Measurements from ENCODE around the gene ANKRD65.
"Not testable (repeated sequence)": the region's sequence is repeated elsewhere in the genome, so short reads cannot be mapped to it uniquely, and the experiment has no call there.

The ANKRD65 gene

DNA sequence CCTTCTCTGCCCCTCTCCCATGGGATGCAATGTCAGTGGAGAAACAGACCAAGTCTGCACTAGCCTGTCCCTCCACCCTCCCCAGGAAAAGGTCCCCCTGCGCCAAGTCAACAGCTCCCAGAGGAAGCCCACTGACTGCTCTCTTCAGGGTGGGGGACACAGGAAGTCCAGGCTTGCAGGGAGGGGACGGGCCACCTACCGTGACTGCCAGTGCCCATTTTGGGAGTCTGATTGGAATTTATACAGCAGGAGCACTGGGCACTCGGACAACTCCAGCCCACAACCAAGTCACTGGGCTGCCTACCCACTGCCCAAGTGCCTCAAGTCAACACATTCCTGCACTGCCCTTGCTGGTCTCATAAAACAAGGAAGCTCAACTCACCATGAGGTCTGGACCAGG, 28.1 kb downstream of the ANKRD65 start:
- DNase-seq: no peak

DNA sequence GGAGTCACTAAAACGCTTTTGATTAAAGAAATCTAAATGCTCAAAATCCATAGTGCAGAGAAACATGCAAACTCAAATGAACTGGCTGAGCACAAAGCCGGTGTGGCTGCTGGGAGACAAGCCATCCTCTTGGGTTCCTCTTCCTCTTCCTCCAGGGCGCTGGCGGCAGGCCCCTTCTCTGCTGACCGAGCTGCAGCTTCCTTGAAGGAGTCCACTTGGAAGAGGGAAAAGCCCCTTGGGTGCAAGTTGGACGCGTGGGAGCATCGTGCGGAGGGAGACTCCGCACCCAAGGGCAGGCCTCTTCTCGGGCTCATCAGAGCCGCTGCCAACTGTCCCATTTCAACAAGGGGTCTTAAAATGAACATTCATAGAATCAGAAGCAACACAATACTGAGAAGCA, 29.9 kb downstream of the ANKRD65 start:
- no peak for DNase-seq

DNA sequence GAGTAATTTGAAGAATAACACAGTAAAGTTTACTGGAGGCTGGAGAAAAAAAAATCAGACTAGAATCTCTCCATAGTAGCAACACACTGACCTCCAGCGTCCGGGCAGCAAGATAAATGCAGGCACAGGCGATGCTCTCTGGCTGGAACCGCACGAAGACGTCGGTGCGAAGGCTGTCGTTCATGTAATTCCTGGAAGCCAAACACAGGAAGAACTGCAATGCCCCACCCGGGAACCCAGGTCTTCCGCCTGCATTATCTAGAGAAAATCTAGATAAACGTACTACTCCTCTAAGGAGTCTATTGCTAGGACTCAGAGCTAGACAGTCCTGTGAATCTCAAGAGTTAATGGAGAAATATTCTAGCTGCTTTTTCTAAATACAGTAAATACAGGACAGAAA, 30.4 kb downstream of the ANKRD65 start:
- no peak for DNase-seq

DNA sequence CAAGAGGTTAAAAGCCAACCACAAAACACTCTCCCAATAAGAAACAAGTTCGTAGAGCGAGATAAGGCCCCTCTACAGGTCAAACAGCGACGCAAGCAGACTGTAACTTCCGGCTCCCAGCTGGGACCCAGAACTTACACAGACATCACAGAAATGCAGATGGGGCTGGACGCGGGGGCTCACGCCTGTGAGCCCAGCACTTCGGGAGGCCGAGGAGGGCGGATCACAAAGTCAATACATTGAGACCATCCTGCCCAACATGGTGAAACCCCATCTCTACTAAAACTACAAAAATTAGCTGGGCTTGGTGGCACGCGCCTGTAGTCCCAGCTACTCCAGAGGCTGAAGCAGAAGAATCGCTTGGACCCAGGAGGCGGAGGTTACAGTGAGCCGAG, 33.0 kb downstream of the ANKRD65 start:
- DNase-seq: no peak

DNA sequence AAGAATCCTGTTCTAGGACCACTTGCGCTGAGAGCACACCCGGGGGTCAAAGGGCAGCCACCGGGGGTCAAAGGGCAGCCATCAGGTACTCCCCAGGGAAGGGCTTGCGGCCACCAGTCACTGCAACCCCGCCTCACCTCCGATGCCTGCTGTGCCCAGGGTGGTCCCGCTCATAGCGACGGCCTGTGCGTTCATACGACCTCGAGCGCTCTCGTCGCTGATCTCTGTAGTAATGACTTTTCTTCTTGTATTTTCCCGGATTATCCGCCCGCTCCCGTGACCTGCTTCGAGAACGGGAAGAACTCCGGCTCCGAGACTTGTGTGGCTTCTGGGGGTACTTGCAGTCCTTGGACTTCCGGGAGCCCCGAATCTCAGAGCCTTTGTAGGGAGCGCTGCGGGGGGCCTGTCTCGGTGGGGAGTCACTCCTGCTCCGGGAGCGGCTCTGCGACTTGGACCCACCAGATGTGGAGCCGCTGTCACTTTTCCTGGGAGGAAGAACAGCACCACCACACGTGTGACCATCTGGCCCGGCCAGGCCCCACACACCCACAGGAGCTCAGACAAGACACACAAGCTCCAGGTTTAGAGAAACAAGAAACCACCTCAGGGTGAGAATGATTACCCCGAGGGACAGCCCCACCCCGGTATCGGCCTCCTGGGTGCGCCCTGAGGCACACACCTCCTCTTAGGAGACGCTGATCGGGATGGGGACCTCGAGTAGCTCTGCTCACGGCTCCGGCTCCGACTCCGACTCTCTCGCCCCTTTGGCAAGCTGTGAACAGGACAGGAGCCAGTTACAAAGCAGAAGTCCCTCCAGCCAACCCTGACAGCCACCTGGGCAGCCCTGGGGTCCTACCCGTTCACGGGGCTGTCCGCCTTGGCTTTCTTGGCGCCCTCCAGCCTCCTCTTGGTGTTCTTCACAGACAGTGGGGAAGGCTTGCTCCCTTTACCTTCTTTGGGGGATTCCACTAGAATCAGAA, 33.7 kb downstream of the ANKRD65 start:
- no peak for DNase-seq

DNA sequence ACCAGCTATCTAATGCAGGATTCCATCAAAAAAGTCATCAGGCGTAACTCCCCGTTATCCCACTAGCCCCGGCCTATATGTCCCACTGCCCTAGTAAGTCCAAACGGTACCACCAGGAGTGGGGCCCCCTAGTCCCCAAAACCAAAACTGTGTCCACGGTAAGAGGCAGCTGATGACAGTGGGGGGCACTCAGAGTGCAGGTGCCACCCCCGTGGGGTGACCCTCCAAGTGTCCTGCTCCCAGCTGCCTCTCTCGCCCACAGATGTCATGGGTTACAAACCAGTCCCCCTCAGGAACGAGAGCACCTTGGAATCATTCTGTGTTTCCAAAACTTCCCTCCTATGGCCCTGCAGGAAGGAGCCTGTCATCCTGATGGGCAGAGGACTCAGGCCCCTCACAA, 35.1 kb downstream of the ANKRD65 start:
- no peak for DNase-seq

DNA sequence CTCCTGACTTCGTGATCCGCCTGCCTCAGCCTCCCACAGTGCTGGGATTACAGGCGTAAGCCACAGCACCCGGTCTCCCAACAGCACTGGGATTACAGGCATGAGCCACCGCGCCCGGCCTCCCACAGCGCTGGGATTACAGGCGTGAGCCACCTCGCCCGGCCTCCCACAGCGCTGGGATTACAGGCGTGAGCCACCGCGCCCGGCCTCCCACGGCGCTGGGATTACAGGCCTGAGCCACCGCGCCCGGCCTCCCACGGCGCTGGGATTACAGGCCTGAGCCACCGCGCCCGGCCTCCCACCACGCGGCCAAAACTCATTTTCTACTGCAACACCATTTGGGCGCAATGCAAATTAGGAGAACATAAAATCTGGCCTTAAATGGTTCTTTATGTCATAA, 35.7 kb downstream of the ANKRD65 start:
- not testable (repeated sequence) for DNase-seq

DNA sequence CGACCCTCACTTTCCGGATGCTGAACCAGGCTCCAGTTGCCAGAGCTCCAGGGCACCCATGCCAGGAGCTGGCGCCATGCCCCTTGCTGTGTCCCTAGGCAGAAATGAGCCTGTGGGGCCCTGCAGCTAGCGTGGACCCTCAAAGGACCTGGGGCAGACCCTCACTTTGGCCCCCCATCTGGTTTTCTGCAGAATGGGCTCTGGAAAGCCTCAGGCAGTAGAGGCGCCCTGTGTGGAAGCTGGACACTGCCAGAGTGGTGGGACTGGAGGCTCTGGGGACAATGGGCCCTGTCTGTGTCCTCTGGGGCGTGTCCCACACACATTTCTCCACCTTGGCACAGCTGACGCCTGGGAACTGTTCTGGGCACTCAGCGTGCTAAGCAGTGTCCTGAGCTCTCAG, 39.8 kb downstream of the ANKRD65 start:
- DNase-seq: no peak

DNA sequence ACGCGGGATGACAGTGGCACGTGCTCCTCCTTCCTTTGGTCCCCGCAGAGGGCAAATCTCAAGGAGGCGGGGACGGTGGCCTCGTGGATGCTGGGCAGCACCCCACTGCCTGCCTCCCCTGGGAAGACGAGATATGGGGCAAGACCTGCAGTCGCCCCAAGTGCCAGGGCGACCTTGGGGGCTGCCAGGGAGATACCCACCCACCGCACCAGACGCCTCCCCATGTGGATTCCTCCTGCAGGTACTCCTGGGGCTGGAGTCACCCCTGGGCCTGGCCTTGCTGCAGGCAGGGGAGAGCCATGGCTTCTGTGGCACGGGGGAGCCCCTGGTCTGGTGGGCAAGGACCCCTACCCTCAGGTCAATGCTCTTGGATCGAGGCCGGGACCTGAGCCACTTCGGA, 40.2 kb downstream of the ANKRD65 start:
- no peak for DNase-seq

DNA sequence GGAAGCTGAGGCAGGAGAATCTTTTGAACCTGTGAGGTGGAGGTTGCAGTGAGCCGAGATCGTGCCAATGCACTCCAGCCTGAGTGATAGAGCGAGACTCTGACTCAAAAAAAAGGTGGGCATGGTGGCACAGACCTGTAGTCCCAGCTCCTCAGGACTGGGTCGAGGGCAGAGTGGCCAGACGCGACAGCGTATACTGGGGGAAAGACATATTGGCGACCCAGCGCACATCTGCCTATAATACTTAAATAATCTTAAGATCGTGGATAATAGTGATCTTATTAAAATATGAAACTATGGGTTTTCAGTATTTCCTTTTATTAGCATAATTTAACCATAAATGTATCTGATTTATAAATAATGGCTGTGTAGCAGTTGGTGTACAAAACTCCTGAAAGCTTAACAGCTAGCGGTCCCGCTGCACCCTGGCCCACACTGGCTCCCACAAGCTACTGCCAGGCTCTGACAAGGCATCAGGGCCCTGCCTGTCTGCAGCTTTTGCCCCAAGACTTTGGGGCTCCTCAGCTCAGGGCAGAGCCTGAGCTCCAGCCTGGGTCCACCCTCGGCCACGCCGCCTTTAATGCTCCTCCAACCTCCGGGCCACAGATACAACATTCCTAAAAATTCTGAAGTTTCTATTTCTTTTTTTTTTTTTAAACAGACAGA, 43.4 kb downstream of the ANKRD65 start:
- DNase-seq: no peak

DNA sequence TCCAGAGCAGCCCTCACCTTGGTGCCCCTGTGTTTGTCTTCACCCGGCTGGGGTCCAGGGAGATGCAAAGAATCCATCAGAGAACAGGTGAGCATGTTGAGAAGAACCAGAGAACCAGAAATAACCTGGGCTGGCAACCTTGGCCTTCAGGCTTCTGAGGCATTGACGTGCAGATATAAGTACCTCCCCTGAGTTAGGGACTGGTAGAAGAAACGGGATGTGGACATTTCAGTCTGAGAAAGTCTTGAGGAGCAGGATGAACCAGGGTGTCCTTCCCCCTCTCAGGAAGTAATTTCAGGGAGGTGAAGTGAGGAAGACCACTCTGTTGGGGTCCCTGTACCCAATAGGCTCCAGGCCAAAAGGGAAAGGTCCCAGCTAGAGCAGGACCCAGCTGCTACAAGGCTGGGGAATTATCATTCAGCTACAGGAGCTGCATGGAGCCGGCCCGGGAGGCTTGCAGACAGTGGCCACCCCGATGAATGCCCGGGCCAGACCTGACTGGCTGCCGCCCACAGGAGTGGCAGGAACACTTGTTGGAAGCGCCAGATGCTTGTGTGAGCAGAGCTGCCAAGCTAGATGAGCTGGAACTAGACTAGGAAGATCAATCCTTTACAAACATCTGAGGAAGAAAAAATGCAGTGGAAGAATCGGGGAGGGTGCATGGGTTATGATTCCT, 44.4 kb downstream of the ANKRD65 start:
- DNase-seq: no peak

DNA sequence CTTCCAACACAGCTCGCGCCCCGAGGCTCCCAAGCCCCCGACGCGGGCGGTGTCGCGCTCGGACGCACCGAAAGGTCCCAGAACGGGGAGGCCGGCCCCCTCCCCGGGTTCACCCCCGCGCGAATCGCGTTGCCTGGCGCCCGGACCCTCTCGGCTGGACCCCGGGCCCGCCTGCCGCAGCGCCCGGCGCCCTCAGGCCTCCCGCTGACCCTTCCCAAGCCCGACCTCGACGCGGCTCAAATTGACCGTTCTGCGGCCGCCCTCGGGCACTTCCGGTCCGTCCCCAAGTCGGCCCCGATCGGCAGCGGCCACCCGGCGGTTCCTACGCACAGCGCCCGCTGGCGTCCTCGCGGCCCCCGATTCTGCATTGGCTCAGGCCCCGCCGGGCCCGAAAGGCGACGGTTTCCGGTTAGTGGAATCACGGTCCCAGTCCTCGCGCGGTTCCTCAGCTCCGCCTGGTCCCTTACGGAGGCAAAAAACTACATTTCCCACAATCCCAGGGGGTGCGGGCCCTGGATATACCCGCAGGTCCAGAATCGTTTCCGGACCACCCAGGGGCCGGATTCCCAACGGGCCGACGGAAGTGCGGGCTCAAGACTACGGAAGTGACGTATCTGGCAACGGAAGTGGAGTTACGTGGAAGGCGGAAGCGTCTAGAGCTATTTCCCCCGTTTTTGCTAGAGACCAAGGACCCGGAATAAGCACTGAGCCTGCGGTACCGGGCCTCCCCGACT, 46.0 kb downstream of the ANKRD65 start, which contains the start of gene AURKAIP1:
AURKAIP1 (minus strand) TSS at position 279 of the 734 bp plus-strand sequence. CDS start 451 bp downstream, outside the sequence.
- peak; percentile 91 to 92 for DNase-seq

DNA sequence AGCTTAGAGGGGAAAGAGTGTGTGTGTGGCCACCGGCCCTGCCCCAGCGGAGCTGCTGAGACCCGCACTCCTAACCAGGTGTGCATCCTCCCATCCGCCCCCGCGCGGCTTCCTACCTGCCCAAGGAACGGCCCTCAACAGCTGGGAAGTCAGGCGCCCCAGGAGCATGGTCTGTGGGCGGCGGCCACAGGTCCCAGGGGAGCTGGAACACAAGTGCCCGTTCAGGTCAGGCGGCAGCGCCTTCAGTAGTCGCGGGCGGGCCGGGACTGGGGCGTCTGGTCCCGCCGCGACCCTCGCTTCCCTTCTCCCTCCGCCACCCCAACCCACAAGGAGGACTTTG, 46.5 kb downstream of the ANKRD65 start:
- no peak for DNase-seq

DNA sequence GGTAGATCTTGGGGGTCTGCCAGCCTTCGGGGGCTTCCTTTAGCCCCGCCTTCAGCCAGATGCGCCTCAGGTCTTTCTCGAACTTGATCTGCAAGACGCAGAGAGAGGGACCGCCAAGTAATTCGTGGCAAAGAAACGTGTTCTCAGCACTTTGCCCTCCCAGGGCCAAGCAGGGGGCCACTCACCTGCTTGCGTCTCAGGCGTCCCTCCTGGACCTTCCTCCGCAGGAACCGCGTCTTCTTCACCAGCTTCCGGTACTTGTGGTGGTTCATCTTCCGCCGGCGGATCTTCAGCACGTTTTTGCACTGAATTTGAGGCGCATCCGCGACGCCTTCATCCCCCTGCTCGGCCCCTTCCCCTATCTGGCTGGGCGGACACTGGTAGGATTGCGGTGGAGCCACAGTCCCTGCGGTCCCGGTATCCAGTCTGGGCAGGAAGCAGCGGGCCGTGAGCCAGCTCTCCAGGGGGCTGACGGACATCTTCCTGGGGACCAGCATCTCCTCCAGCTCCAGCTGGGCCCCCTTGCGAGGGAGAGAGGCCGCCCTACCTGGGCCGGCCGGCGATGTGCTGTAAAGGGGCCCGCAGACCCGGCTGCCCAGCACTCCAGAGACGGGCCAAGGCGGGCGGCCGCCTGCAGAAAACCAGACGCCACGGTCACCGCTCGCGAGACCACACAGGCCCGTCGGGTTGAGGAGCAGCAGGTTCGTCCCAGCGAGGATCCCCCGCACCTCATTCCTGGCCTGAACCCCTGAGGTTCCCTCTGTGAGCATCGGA, 47.1 kb downstream of the ANKRD65 start:
- DNase-seq: no peak

DNA sequence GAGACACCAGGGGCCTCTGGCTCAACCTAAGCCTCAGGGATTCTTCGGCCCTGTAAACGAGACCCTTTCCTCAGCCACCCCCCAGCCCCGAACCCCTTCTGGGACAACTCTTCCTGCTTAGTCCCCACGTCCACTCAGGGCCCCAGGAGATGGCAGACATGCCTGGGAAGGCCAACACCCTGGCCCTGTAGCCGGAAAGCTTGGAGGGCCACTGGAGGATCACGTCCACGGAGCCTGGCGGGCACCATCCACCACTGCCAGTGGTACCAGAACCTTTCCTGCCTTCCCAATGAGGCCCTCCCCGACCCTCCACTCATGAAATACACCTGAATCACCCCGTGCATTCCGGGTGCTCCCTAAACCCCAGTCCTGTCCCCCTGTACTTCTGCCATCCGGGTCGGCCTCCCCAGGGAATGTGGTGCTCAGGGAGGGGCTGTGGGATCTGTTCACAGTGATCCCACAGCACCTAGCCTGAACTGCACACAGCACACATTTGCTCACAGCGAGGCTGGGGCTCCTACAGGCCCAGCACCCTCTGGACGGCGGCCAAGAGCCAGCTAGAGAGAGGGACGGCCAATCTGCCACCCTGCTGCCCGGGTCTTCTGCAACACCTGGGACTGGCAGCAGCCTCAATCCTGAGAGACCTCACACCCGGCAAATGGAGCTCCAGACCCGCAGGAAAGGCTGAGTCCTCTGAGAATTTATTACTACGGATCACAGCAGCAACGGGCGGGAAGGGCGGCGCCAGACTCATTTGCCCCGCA, 47.8 kb downstream of the ANKRD65 start:
- DNase-seq: no peak

DNA sequence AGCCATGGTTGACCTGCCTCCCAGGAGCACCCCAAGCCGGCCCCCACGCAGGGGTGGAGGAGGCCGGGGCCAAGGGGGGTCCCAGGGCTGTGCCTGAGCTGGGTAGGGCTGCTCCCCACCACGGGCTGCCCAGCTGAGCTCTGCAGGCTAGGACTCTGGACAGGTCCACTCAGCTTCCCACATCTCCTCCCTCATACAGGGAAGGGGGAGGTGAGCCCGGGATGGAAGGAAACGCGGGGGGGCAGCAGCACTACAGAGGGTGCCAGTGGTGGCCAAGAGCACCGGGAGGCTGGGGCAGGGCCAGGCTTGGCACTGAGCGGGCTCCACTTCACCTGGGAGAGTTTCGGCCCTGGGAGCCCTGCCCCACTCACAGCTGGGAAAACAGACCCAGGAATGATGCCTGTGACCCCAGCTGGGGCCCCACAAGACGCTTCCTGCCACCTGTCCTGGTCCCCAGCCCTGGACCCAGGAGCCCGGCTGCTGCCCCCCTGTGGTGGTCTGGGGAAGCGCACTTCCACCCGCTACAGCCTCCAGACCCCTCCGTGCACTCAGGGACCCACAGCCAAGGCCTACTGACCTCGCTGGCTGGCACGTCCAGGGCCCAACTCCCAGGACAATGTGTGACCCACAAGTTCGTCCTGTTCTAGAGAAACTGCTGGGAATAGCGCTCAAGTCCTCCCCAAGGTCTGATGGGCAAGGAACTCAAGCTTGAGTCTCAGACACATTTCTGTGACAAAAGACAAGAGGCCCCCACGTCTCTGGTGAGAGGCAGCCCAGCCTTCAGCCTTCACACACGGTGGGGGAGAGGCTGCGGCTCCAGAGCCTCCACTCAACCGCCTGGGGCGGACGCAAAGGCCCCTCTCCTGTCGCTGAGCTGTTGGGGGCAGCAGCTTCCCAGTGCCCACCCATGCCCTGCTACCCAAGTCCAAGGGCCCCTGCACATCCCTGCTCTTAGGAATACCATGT, 49.0 kb downstream of the ANKRD65 start:
- peak; percentile 83 to 87 for DNase-seq

DNA sequence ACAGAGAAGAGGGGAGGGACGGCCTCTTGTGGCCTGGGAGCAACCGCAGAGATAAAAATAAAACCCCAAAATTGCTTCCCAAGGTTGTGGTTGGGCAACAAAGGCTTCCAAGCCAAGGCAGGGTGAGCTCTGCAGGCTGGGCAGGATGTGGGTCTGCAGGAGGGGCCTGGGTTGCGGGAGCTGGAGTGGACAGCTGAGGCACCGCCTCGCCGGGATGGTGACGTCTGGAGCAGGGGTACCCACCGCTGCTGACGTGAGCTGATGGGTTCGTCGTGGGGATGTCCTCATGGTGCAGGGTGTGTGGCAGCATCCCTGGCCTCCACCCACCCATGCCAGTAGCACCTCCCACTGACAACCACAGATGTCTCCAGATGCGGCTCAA, 49.7 kb downstream of the ANKRD65 start:
- DNase-seq: no peak

DNA sequence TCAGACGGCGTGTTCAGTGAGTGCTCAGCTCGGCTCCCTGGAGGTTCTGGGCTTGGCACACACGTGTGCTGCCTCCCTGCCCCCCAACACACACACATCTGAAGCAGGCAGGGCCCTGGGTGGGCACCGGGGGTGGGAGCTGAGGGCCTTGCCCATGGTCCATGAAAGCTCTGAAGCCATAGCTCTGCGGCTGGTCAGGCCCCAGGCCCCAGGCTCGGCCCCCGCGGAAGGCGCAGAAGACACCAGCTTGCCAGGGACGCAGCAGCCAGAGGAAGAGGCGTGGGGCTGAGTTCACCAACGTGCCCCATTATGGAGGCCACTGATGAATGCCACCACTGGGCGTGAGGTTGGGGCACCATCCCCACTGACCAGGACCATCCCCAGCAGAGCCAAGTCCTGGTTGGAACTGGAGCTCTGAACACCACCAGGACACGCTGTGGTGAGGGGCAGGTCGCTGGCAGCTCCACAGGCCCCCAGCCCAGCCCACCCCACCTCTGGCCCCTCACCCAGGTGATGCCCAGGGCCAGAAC, 50.2 kb downstream of the ANKRD65 start:
- no peak for DNase-seq

DNA sequence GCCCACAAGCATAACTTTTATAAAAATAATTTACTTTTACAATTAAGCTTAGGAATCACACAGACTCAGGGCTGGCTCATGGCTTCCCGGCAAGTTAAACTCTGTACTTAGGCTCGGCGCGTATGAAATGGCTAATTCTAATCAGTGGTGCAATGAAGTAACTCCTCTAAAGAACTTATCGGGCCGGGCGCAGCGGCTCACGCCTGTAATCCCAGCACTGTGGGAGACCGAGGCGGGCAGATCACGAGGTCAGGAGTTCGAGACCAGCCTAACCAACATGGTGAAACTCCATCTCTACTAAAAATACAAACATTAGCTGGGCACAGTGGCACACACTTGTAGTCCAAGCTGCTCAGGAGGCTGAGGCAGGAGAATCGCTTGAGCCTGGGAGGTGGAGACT, 51.0 kb downstream of the ANKRD65 start:
- DNase-seq: not testable (repeated sequence)
